ENCODE data around the gene AGER. TPM values are rescaled to one million over a fixed set of nuclear protein-coding genes. Genes with fewer than 3 reads are reported as not detected.

Gene AGER
- total and polyA plus RNA-seq, 2 donors (not counting 1 experiment from before 2014, with no cell fraction given) = 29.9 to 38.8 TPM

GRCh38 chr6:32194825-32195651 lies 11.0 kb upstream of the AGER start:
- DNase-seq (peak; percentile 37), ATAC-seq (ENCODE audit: low read depth) (no peak)
- Mint-ChIP-seq H3K27me3 (no peaks in the 10 kb centered on the region), H3K9me3 (ENCODE audit: insufficient read depth) (no peaks in the 10 kb centered on the region), H3K4me1 (peaks cover 64% of the 10 kb centered on the region), H3K4me3 (peak overlapping the region; percentile 95), H3K27ac (peak overlapping the region; percentile 99)
- 14% methylated on average over 13 of the region's 15 CpGs for WGBS (ENCODE audit: insufficient coverage)
- Histone ChIP-seq H3K9ac (ENCODE audit: low read length) (peak overlapping the region; percentile 62), H3K79me2 (ENCODE audit: control insufficient read depth, insufficient read depth, low read length) (peaks cover 31% of the 10 kb centered on the region), H3K4me2 (replicated peaks; ENCODE audit: low read depth, low read length, poor library complexity, severe bottlenecking) (peak overlapping the region; percentile 91), H3K9me3 (ENCODE audit: control extremely low read depth in 1 of 3, control insufficient read depth in 2 of 3, insufficient read depth in 1 of 3, low read length in 2 of 3) (no peaks in the 10 kb centered on the region), H3K27ac (ENCODE audit: low read length in 2 of 2) (peak overlapping the region; percentile 77 to 100), H4K20me1 (ENCODE audit: control insufficient read depth, insufficient read depth, low read length, poor library complexity, severe bottlenecking) (no peaks in the 10 kb centered on the region), H3K27me3 (replicated peaks in 1 of 4; ENCODE audit: control extremely low read depth in 1 of 4, control insufficient read depth in 3 of 4, insufficient read depth in 4 of 4, low read length in 3 of 4) (no peaks in the 10 kb centered on the region), H3K4me3 (ENCODE audit: control extremely low read depth in 1 of 5, extremely low read depth in 1 of 5, insufficient read depth in 1 of 5, low read depth in 2 of 5, low read length in 4 of 5) (peak overlapping the region; percentile 75 to 99 (median 94)), H2AFZ (ENCODE audit: insufficient read depth, low read depth, low read length, poor library complexity, severe bottlenecking) (peak overlapping the region; percentile 34), H3K4me1 (ENCODE audit: control insufficient read depth in 2 of 2, insufficient read depth in 2 of 2, low read length in 2 of 2) (peaks cover 40 to 59% of the 10 kb centered on the region in 2 donors), H3K36me3 (replicated peaks in 1 of 2; ENCODE audit: control extremely low read depth in 1 of 2, control insufficient read depth in 1 of 2, extremely low read depth in 1 of 2, insufficient read depth in 2 of 2, low read length in 1 of 2) (peaks cover 0 to 13% of the 10 kb centered on the region in 2 experiments)
- TF ChIP-seq EZH2 (IDR thresholded peaks at IDR 0.05; ENCODE audit: borderline replicate concordance, insufficient read depth, low read depth, low read length, poor library complexity, severe bottlenecking) = no peak
- TF ChIP-seq, protein P1, sequence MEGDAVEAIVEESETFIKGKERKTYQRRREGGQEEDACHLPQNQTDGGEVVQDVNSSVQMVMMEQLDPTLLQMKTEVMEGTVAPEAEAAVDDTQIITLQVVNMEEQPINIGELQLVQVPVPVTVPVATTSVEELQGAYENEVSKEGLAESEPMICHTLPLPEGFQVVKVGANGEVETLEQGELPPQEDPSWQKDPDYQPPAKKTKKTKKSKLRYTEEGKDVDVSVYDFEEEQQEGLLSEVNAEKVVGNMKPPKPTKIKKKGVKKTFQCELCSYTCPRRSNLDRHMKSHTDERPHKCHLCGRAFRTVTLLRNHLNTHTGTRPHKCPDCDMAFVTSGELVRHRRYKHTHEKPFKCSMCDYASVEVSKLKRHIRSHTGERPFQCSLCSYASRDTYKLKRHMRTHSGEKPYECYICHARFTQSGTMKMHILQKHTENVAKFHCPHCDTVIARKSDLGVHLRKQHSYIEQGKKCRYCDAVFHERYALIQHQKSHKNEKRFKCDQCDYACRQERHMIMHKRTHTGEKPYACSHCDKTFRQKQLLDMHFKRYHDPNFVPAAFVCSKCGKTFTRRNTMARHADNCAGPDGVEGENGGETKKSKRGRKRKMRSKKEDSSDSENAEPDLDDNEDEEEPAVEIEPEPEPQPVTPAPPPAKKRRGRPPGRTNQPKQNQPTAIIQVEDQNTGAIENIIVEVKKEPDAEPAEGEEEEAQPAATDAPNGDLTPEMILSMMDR (IDR thresholded peaks at IDR 0.05) = peak; percentile 19
- ChIA-PET CTCF (interaction anchor here (0.5 to 1.8 kb wide), 14 partner anchors 11 to 600 kb away, joined by 3 to 9 read pairs (median 4); partner anchors contain the start of genes AGPAT1, ATF6B and FKBPL), POLR2A (interaction anchor here (0.6 to 1.8 kb wide), 13 partner anchors 15 to 1547 kb away, joined by 3 to 25 read pairs (median 4); partner anchors contain the start of genes AGPAT1, ATF6B, FKBPL and HLA-DRA)
- intact Hi-C loops (cut with micrococcal nuclease) = loop anchor here (1.0 to 10.0 kb wide), 12 partner anchors 17 to 1013 kb away; partner anchors contain the start of genes BAG6, CLIC1, CSNK2B and EHMT2
